IMR-90 (cell line): ENCODE data around the gene PIP5K1C. TPM values are rescaled to one million over a fixed set of nuclear protein-coding genes. Genes with fewer than 3 reads are reported as not detected.

ENCODE experiments used
- ATAC-seq: fragments of 200-7000 bp; cut with Tn5 transposase; 2 replicates; pipeline ENCODE4 v1.9.1; 2020; ENCODE audit warnings: low read depth, mild to moderate bottlenecking, moderate library complexity
- BruUV-seq: library from RNA; stranded (reverse); fragments of 400-500 nt; replicated peaks from 2 replicates; lab custom pipeline; 2021; lab: Mats Ljungman, UMichigan
- CTCF ChIA-PET: fragments of 300-600 bp; formaldehyde crosslinking; extraction: SDS; loops from one replicate; lab custom pipeline; 2021; ENCODE audit warnings: antibody characterized with exemption; lab: Yijun Ruan, JAX
- POLR2A ChIA-PET: fragments of 300-600 bp; sonication (Branson Sonifier 250); formaldehyde crosslinking; loops from one replicate; lab custom pipeline; 2022; ENCODE audit warnings: antibody characterized with exemption; ENCODE audit not compliant: unreplicated experiment; lab: Charles Lee
- DNase-seq: peaks from one replicate; pipeline ENCODE4 v3.0.0; 2013
- H2AFZ ChIP-seq: replicated peaks from 2 replicates; pipeline ENCODE3; 2013; ENCODE audit warnings: low read length, mild to moderate bottlenecking; ENCODE audit not compliant: poor library complexity
- H2AK5ac ChIP-seq: 2 replicates; pipeline ENCODE4 v1.6.1; 2013; ENCODE audit warnings: low read depth, low read length, inconsistent platforms
- H2AK9ac ChIP-seq: replicated peaks from 2 replicates; pipeline ENCODE3; 2013; ENCODE audit warnings: mild to moderate bottlenecking, low read depth, low read length, moderate library complexity; ENCODE audit not compliant: poor library complexity
- H2BK120ac ChIP-seq: 2 replicates; pipeline ENCODE4 v1.6.1; 2013; ENCODE audit warnings: low read depth, low read length, inconsistent platforms
- H2BK15ac ChIP-seq: 3 replicates; pipeline ENCODE4 v1.6.1; 2013; ENCODE audit warnings: low read depth, low read length, inconsistent platforms
- H2BK20ac ChIP-seq: 2 replicates; pipeline ENCODE4 v1.6.1; 2013; ENCODE audit warnings: low read depth, mild to moderate bottlenecking, inconsistent platforms, low read length, moderate library complexity
- H2BK5ac ChIP-seq: 2 replicates; pipeline ENCODE4 v1.6.1; 2013; ENCODE audit warnings: mild to moderate bottlenecking, low read depth, low read length, inconsistent platforms; ENCODE audit not compliant: poor library complexity, severe bottlenecking
- H3K14ac ChIP-seq: replicated peaks from 2 replicates; pipeline ENCODE4 v1.6.1; 2013; ENCODE audit warnings: low read depth, low read length, inconsistent platforms
- H3K18ac ChIP-seq: 2 replicates; pipeline ENCODE4 v1.6.1; 2013; ENCODE audit warnings: low read depth, low read length, control low read depth
- H3K23ac ChIP-seq: 2 replicates; pipeline ENCODE4 v1.6.1; 2013; ENCODE audit warnings: low read depth, low read length, inconsistent platforms
- H3K27ac ChIP-seq: 2 replicates; pipeline ENCODE4 v1.5.1; 2013; ENCODE audit warnings: mild to moderate bottlenecking, control low read depth, low read length; ENCODE audit not compliant: insufficient read depth
- H3K27me3 ChIP-seq: 2 replicates; pipeline ENCODE4 v1.6.1; 2013; ENCODE audit warnings: low read length; ENCODE audit not compliant: control insufficient read depth, insufficient read depth
- H3K36me3 ChIP-seq: 2 replicates; pipeline ENCODE4 v1.6.1; 2013; ENCODE audit warnings: low read length, mixed read lengths; ENCODE audit not compliant: control insufficient read depth, insufficient read depth
- H3K4ac ChIP-seq: 2 replicates; pipeline ENCODE4 v1.6.1; 2013; ENCODE audit warnings: low read depth, low read length, inconsistent platforms
- H3K4me1 ChIP-seq: 2 replicates; pipeline ENCODE4 v1.6.1; 2013; ENCODE audit warnings: low read length, mixed read lengths; ENCODE audit not compliant: control insufficient read depth, insufficient read depth
- H3K4me2 ChIP-seq: 2 replicates; pipeline ENCODE4 v1.6.1; 2013; ENCODE audit warnings: low read depth, mild to moderate bottlenecking, control low read depth, low read length, moderate library complexity
- H3K4me3 ChIP-seq: 2 replicates; pipeline ENCODE4 v1.5.1; 2013; ENCODE audit warnings: low read depth, mild to moderate bottlenecking, control low read depth, low read length, moderate library complexity; ENCODE audit not compliant: insufficient read depth
- H3K56ac ChIP-seq: 2 replicates; pipeline ENCODE4 v1.6.1; 2013; ENCODE audit warnings: low read length, inconsistent platforms; ENCODE audit not compliant: insufficient read depth; ENCODE audit errors: extremely low read depth
- H3K79me1 ChIP-seq, 2 experiments: 2 replicates each; pipeline ENCODE4 v1.6.1; 2013; ENCODE audit warnings: low read length in 2 of 2, inconsistent platforms in 1 of 2, low read depth in 1 of 2
- H3K9ac ChIP-seq: 2 replicates; pipeline ENCODE4 v1.6.1; 2013; ENCODE audit warnings: low read depth, low read length, control low read depth
- H3K9me1 ChIP-seq: 2 replicates; pipeline ENCODE4 v1.6.1; 2013; ENCODE audit warnings: low read length, inconsistent platforms; ENCODE audit not compliant: insufficient read depth
- H3K9me3 ChIP-seq: 2 replicates; pipeline ENCODE4 v1.6.1; 2013; ENCODE audit warnings: low read length; ENCODE audit not compliant: control insufficient read depth, insufficient read depth
- H4K20me1 ChIP-seq: 2 replicates; pipeline ENCODE4 v1.6.1; 2013; ENCODE audit warnings: low read length, inconsistent platforms; ENCODE audit not compliant: insufficient read depth
- H4K5ac ChIP-seq: 2 replicates; pipeline ENCODE4 v1.6.1; 2013; ENCODE audit warnings: mild to moderate bottlenecking, low read depth, low read length, control low read depth
- H4K8ac ChIP-seq, 2 experiments: 2 replicates each; pipeline ENCODE4 v1.6.1; 2013; ENCODE audit warnings: low read depth in 2 of 2, low read length in 2 of 2, control low read depth in 1 of 2, inconsistent platforms in 1 of 2
- H4K91ac ChIP-seq: 2 replicates; pipeline ENCODE4 v1.6.1; 2013; ENCODE audit warnings: low read depth, low read length, inconsistent platforms; ENCODE audit not compliant: insufficient read depth
- CEBPB ChIP-seq: IDR thresholded peaks from 2 replicates; pipeline ENCODE4 v1.6.1; 2012; ENCODE audit warnings: low read depth, low read length, improper control_type of control experiment
- CHD1 ChIP-seq: IDR thresholded peaks from 2 replicates; pipeline ENCODE4 v1.6.1; 2012; ENCODE audit warnings: low read depth, low read length, improper control_type of control experiment
- MAFK ChIP-seq: IDR thresholded peaks from 2 replicates; pipeline ENCODE4 v1.6.1; 2012; ENCODE audit warnings: low read depth, low read length, improper control_type of control experiment
- MAZ ChIP-seq: IDR thresholded peaks from 2 replicates; pipeline ENCODE4 v1.6.1; 2012; ENCODE audit warnings: low read depth, mild to moderate bottlenecking, low read length, improper control_type of control experiment, moderate library complexity, borderline replicate concordance
- NFE2L2 ChIP-seq: fragments of 150-350 bp; IDR thresholded peaks from 2 replicates; pipeline ENCODE4 v1.6.1; 2016; ENCODE audit warnings: low read depth, mild to moderate bottlenecking, low read length
- POLR2A ChIP-seq: IDR thresholded peaks from 2 replicates; pipeline ENCODE4 v1.6.1; 2012; ENCODE audit warnings: mild to moderate bottlenecking, low read depth, low read length
- RAD21 ChIP-seq: IDR thresholded peaks from 2 replicates; pipeline ENCODE4 v1.6.1; 2012; ENCODE audit warnings: low read length, improper control_type of control experiment
- RCOR1 ChIP-seq: IDR thresholded peaks from 2 replicates; pipeline ENCODE4 v1.6.1; 2012; ENCODE audit warnings: mild to moderate bottlenecking, low read length, improper control_type of control experiment; ENCODE audit not compliant: insufficient replicate concordance
- USF2 ChIP-seq: fragments of 150-350 bp; IDR thresholded peaks from 2 replicates; pipeline ENCODE4 v1.6.1; 2017; ENCODE audit warnings: mild to moderate bottlenecking, antibody characterized with exemption, low read length, low read depth
- WGBS, 2 experiments: methylation state at CpG; one replicate each; pipeline versions ENCODE4 v1.1.5 to v1.1.7; 2013; ENCODE audit warnings: missing lambda C conversion rate in 2 of 2; ENCODE audit not compliant: insufficient read length in 1 of 2; ENCODE audit errors: extremely low coverage in 2 of 2; 5-methylcytosine and 5-hydroxymethylcytosine counted together
- dilution Hi-C: fragments of 300-500 bp; cut with HindIII; formaldehyde crosslinking; loops from one replicate; pipeline ENCODE4 v1.14.3; 2018; ENCODE audit warnings: low sequenced_read_pairs; ENCODE audit not compliant: unreplicated experiment
- in situ Hi-C: fragments of 300-500 bp; cut with MboI; formaldehyde crosslinking; loops from 3 replicates; pipeline ENCODE4 v1.14.3; 2019; ENCODE audit warnings: low sequenced_read_pairs, inconsistent platforms, mixed read lengths
- intact Hi-C: fragments of 100-400 bp; cut with micrococcal nuclease; formaldehyde crosslinking; loops from 2 replicates; pipeline ENCODE4 v1.10.0; 2022
- polyA plus RNA-seq, 3 experiments: library from polyadenylated mRNA; depleted of rRNA; stranded (reverse); fragments of >200 nt; gene quantifications; 2 replicates each; pipeline ENCODE4 v1.2.3, GENCODE V29; 2012; ENCODE audit warnings: low replicate concordance in 1 of 3
- total RNA-seq: library from RNA; depleted of rRNA; stranded (reverse); fragments of >200 nt; gene quantifications from 2 replicates; pipeline ENCODE4 v1.2.3, GENCODE V29; 2012

Gene PIP5K1C
- total and polyA plus RNA-seq, 2 of the 4 experiments (the other 2 are of a cell fraction): 13.6 to 23.3 TPM

GRCh38 chr19:3695986-3696659 lies 4.1 kb downstream of the PIP5K1C start:
- POLR2A ChIA-PET: no interaction called here
- H3K9me1 ChIP-seq: 0 out of 2 replicates have a peak, but pooled peaks cover 9% of the 10 kb centered on the region
- peaks cover 8% of the 10 kb centered on the region; the same call in 1 of the 2 replicates for H3K4me1 ChIP-seq
- CTCF ChIA-PET: no interaction called here
- H2BK20ac ChIP-seq: no peak overlapping the region
- H3K79me1 ChIP-seq: peaks cover 0 to 67% of the 10 kb centered on the region in 2 experiments; a peak in 3 of 4 replicates
- H2BK15ac ChIP-seq: no peak overlapping the region
- no peak overlapping the region for H3K56ac ChIP-seq
- peaks cover 82% of the 10 kb centered on the region for H4K20me1 ChIP-seq
- peaks cover 4% of the 10 kb centered on the region; the same call in 1 of the 2 replicates for H3K36me3 ChIP-seq
- no peaks in the 10 kb centered on the region for H3K9me3 ChIP-seq
- no peak overlapping the region for H4K91ac ChIP-seq
- H3K23ac ChIP-seq: no peak overlapping the region
- no peak overlapping the region for H3K27ac ChIP-seq
- H4K5ac ChIP-seq: no peak overlapping the region
- dilution Hi-C loops (no loop called here), in situ Hi-C loops (no loop called here), intact Hi-C loops (no loop called here)
- ATAC-seq (no peak), DNase-seq (no peak)
- BruUV-seq: no TSS peak
- H3K27me3 ChIP-seq: no peaks in the 10 kb centered on the region
- H3K14ac ChIP-seq: no peak overlapping the region
- H3K18ac ChIP-seq: no peak overlapping the region
- TF ChIP-seq MAZ (no peak), POLR2A (no peak), CEBPB (no peak), MAFK (no peak), USF2 (no peak), NFE2L2 (no peak), RCOR1 (no peak), RAD21 (no peak), CHD1 (no peak)
- H3K9ac ChIP-seq: no peak overlapping the region
- H2AK9ac ChIP-seq: no peak overlapping the region
- no peak overlapping the region for H3K4me2 ChIP-seq
- H4K8ac ChIP-seq: no peak overlapping the region
- WGBS, 2 experiments: 95% methylated on average over 15 of the region's 23 CpGs; no CpG with 5 or more reads in 1 of the 2 experiments
- H2BK120ac ChIP-seq: no peak overlapping the region
- H2AFZ ChIP-seq: no peak overlapping the region
- no peak overlapping the region for H2BK5ac ChIP-seq
- no peak overlapping the region for H3K4ac ChIP-seq
- no peak overlapping the region for H2AK5ac ChIP-seq
- no peak overlapping the region for H3K4me3 ChIP-seq
